ENCODE data around the gene RFXANK. TPM values are rescaled to one million over a fixed set of nuclear protein-coding genes. Genes with fewer than 3 reads are reported as not detected.
"Not testable (repeated sequence)": the region's sequence is repeated elsewhere in the genome, so short reads cannot be mapped to it uniquely, and the experiment has no call there.

The RFXANK gene
- total RNA-seq, 1 donor from 2014 or later, result 42.9 TPM

- DNase-seq (ENCODE audit: low spot score), result no peak
Observed at GRCh38 chr19:19205416-19206410, 13.7 kb downstream of the RFXANK start.

- no peak for DNase-seq (ENCODE audit: low spot score)
Observed at GRCh38 chr19:19206938-19207337, 14.9 kb downstream of the RFXANK start.

GRCh38 chr19:19207637-19208572, 15.8 kb downstream of the RFXANK start:
- no peak for DNase-seq (ENCODE audit: low spot score)

DNA sequence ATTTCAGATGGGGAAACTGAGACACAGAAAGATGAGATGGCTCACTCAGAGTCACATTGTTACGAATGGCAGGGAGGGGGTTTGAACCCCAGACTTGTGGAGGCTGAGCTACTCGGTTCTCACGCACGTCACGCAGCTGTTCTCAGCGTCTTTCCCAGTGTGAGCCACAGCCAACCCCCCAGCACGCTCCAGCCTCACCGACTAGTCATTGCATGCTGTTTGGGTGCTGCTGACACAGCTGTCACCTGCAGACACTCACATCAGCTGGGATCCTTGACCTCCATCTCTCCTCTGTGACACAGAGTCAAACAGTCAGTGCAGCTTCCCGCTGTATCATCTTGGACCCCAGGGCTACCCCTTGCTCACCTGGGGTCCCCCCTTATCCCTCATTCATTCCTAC, 17.3 kb downstream of the RFXANK start:
- no peak for DNase-seq (ENCODE audit: low spot score)

DNA sequence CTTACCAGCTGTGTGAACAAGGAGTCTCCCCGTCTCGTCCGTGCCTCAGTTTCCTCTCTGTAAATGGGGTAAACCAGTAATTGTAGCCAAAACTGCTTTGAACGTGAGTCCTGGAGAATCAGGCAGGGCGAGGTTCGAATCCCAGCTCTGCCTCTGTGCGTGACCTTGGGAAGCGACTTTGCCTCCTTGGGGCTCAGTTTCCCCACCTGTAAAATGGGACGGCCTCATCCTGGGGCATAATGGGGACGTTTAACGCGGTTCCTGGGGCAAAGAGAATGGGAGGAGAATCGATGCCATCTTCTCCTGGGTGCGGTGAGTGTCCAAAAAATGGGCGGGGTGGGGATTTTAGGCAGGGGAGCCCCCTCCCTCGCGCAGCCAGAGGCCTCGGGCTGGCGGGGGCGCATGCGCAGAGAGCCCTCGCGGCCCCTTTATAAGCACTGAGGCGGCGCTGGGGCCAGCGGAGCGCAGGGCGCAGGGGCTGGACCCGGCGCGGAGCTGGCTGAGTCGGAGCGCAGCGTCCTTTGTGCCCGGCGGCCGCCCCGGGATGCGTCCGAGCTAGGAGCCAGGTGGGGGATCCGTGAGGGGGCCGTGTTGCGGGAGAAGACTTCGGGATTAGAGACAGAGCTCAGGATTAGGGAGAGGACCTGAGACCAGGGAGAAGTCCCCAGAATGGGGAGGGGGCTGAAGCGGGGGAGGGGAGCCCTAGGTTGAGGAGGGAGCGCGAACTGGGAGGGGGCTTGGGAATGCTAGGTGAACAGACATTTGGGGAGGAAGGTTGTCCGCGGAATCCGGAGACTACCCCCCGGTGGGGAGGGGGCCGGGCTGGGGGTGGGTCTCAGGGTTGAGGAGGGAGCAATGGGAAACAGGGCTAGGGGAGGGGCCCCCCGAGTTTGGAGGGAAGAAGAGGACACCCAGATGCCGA, 19.7 kb downstream of the RFXANK start, which contains the start of gene NCAN:
TSS of gene NCAN (plus strand) at position 460 of the 922 bp plus-strand sequence. CDS start 4,996 bp downstream, outside the sequence.
- DNase-seq (ENCODE audit: low spot score), result no peak

DNA sequence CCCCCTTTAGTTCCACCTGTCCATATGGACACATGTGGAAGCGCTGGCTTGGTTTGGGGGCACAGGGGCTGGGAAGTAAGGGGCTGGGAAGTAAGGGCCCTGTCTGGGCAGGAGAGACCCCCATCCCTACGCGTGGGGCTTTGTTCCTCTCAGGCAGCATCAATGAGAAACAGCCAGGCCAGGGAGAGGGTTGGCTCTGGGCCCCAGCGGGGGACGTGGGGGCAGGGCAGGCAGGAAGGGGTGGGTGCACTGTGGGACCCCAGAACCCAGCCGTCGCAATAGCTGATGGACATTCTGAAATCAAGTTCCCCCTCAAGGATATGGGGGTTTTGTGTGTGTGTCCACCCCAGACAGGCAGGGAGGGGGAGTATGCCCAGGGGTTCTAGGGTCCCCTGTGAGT, 20.9 kb downstream of the RFXANK start:
- no peak for DNase-seq (ENCODE audit: low spot score)

- no peak for DNase-seq (ENCODE audit: low spot score)
Observed at GRCh38 chr19:19213426-19214158, 21.5 kb downstream of the RFXANK start.

DNA sequence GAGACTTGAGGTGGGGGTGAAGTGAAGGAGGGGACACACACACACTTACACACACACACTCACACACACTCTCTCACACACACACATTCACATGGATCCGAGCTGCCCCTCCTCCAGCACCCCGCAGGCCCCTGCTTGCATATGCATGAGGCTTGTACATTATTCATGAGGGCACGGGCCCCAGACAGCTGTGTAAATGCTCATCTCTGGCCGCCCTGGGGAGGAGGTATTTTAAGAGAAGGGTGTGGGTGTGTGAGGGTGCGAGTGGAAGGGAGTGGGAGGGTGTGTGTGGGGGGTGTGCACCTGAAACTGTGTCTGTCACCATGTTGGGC, 22.1 kb downstream of the RFXANK start:
- DNase-seq (ENCODE audit: low spot score), result no peak

DNA sequence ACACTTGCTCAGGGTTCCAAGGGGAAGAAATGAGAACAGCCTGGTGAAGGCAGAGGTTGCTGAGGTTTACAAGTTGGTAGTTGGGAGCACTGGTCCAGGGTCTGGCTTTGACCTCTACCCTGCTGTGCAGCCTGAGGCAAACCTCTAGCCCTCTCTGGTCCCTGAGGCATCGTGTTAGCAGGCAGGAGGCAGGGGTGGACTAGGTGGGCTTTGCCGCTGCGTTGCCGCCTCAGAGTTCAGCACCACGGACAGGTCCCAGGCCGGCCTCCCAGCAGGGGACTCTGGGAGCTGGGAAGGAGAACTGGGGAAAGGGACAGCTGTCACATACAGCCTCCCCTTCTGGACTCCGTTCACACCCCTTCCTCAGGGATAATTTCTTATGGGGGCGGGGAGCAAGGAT, 22.8 kb downstream of the RFXANK start:
- DNase-seq (ENCODE audit: low spot score), result peak; percentile 44

DNA sequence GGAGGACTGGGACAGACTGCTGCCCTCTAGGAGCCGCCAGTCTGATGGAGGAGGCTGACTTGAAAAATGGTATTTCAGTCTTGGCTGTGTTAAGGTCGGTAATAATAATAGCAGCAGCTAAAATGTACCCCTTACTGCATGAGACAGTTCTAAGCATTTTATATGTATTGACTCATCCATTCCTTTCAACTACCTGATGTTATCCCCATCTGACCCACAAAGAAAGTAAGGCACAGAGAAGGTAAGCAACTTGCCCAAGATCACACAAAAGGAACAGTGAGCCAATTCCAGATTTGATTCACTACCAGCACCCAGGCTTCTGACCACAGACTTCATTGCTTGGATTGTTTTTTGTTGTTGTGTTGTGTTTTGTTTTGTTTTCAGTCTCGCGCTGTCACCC, 23.7 kb downstream of the RFXANK start:
- no peak for DNase-seq (ENCODE audit: low spot score)

DNA sequence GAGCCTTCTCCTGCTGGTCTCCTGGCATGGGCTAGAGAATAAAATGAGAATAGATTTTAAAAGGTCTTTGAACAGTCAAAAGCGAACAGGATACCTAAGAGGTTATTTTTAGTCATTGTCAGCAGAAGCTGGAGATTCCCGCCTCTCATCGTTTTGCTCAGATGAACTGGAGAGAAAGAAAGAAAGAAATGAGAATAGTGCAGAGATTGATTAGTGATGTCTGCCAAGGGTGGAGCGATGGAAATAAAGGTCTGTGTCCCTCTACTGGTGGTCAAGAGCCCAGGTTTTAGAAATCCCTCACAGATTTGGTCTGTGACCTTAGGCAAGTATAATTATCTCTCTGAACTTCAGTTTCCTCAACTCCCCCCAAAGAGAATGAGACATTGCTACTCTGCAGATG, 25.0 kb downstream of the RFXANK start:
- DNase-seq (ENCODE audit: low spot score), result no peak

- no peak for DNase-seq (ENCODE audit: low spot score)
Observed at GRCh38 chr19:19218911-19219310, 26.9 kb downstream of the RFXANK start.

DNA sequence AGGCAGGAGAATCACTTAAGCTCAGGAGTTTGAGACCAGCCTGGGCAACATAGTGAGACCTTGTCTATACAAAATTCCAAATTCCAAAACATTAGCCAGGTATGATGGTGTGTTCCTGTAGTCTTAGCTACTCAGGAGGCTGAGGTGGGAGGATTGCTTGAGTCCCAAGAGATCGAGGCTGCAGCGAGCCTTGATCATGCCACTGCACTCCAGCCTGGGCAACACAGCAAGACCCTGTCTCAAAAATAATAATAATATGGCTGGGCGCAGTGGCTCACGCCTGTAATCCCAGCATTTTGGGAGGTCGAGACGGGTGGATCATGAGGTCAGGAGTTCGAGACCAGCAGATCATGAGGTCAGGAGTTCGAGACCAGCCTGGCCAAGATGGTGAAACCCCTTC, 28.9 kb downstream of the RFXANK start:
- not testable (repeated sequence) for DNase-seq (ENCODE audit: low spot score)

- DNase-seq (ENCODE audit: low spot score), result no peak
Observed at GRCh38 chr19:19223060-19223459, 31.0 kb downstream of the RFXANK start.

- DNase-seq (ENCODE audit: low spot score), result no peak
Observed at GRCh38 chr19:19223636-19224035, 31.6 kb downstream of the RFXANK start.

DNA sequence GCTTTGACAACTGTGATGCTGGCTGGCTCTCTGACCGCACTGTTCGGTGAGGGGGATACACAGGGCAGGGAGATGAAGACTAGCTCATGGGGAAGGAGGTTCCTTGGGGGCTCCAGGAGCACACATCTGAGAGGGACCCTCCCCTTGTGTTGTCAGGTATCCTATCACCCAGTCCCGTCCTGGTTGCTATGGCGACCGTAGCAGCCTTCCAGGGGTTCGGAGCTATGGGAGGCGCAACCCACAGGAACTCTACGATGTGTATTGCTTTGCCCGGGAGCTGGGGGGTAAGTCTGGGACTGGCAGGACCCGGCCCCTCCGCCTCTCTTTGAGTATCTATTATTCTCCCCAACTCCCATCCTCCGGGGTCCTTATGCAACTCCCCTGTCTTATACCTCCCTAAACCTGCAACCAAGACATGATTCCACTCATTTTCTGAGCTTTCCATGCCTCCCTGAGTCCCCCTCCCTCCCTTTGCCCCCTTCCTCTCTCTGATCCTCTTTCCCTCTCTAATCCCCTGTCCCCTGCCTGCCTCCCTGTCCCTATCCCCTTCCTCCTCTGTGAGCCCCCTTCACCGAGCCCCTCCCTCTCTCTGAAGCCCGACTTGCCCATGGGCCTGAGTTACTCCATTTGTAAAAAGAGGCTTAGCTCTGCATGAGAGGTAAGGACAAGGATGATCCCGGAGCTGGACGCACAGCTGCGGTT, 32.2 kb downstream of the RFXANK start:
- DNase-seq (ENCODE audit: low spot score), result no peak

DNA sequence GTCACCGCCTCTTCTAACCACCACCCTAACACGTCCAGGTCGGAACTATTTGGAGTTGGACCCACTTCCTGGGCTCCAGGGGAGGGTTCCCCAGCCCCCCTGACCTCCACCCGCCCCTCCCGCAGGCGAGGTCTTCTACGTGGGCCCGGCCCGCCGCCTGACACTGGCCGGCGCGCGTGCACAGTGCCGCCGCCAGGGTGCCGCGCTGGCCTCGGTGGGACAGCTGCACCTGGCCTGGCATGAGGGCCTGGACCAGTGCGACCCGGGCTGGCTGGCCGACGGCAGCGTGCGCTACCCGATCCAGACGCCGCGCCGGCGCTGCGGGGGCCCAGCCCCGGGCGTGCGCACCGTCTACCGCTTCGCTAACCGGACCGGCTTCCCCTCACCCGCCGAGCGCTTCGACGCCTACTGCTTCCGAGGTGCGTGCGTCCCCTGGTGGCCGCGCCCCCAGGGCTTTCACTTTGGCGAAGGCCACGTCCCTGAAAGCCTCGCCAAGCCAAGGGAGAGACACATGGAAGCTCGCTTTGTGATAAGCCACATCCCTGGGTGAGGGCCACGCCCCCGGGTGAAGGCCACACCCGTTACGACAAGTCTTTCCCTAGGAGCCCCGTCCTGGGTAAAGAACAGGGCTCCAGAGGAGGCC, 32.9 kb downstream of the RFXANK start:
- DNase-seq (ENCODE audit: low spot score), result peak; percentile 10

DNA sequence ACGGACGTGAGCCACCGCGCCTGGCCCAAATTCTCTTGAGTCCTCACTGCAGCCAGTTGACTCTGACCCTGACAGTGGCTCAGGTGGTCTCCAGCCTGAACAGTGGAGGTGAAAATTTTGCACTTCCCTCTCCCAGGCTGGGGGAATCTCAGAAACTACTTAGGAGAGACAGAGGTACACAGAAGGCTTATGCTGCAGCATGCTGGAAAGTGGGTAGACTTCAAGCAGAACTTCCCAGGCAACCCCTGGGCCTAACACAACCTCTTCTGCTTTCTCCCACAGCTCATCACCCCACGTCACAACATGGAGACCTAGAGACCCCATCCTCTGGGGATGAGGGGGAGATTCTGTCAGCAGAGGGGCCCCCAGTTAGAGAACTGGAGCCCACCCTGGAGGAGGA, 34.1 kb downstream of the RFXANK start:
- no peak for DNase-seq (ENCODE audit: low spot score)

GRCh38 chr19:19226663-19227062, 34.6 kb downstream of the RFXANK start:
- DNase-seq (ENCODE audit: low spot score), result no peak
